CD14-positive monocyte (primary cell): ENCODE measurements around the gene KIF26B. TPM values are rescaled to one million over a fixed set of nuclear protein-coding genes. Genes with fewer than 3 reads are reported as not detected.

Experiments
- DNase-seq, 3 donors: peaks; one replicate each; pipeline ENCODE4 v3.0.0-alpha.2; 2011 to 2022
- H2AFZ ChIP-seq: 2 replicates; pipeline ENCODE4 v1.6.0; 2012; ENCODE audit warnings: mild to moderate bottlenecking, low read depth, low read length, inconsistent platforms; ENCODE audit not compliant: insufficient read depth, poor library complexity, severe bottlenecking
- H3K27ac ChIP-seq, 2 donors: 1 replicate in 1 of 2; 2 replicates in 1 of 2; pipeline ENCODE4 v1.5.1; 2012 to 2013; ENCODE audit warnings: low read length in 2 of 2, control low read depth in 1 of 2, inconsistent platforms in 1 of 2, low read depth in 1 of 2, mild to moderate bottlenecking in 1 of 2
- H3K27me3 ChIP-seq, 2 donors: one replicate each; pipeline versions ENCODE4 v1.6.0 to v1.6.1; 2011 to 2013; ENCODE audit warnings: low read length in 2 of 2; ENCODE audit not compliant: control insufficient read depth in 2 of 2, insufficient read depth in 2 of 2
- H3K36me3 ChIP-seq, 2 donors: replicated peaks in 1 of 2; 1 replicate in 1 of 2; 2 replicates in 1 of 2; pipeline versions ENCODE4 v1.5.1 to v1.6.1; 2012 to 2013; ENCODE audit warnings: low read length in 2 of 2, control low read depth in 1 of 2, inconsistent platforms in 1 of 2, mild to moderate bottlenecking in 1 of 2; ENCODE audit not compliant: insufficient read depth in 2 of 2, control insufficient read depth in 1 of 2
- H3K4me1 ChIP-seq, 2 donors: 1 replicate in 1 of 2; 2 replicates in 1 of 2; pipeline versions ENCODE4 v1.5.1 to v1.6.1; 2012 to 2013; ENCODE audit warnings: low read length in 2 of 2, control low read depth in 1 of 2, inconsistent platforms in 1 of 2, mild to moderate bottlenecking in 1 of 2, moderate library complexity in 1 of 2; ENCODE audit not compliant: insufficient read depth in 2 of 2, control insufficient read depth in 1 of 2
- H3K4me2 ChIP-seq: replicated peaks from 2 replicates; pipeline ENCODE3; 2012; ENCODE audit warnings: low read length, moderate library complexity, mild to moderate bottlenecking; ENCODE audit not compliant: poor library complexity, severe bottlenecking; ENCODE audit errors: extremely low read depth
- H3K4me3 ChIP-seq, 3 experiments: fragments of 200-600 bp in 1 of 3; sonication (generic) in 1 of 3; replicated peaks in 1 of 3; 1 replicate in 2 of 3; 2 replicates in 1 of 3; pipeline ENCODE4 v1.5.1; 2011 to 2013; ENCODE audit warnings: low read length in 3 of 3, mild to moderate bottlenecking in 3 of 3, control low read depth in 2 of 3, low read depth in 2 of 3, inconsistent platforms in 1 of 3, moderate library complexity in 1 of 3
- H3K79me2 ChIP-seq: 2 replicates; pipeline ENCODE4 v1.6.0; 2012; ENCODE audit warnings: mild to moderate bottlenecking, control low read depth, inconsistent platforms, low read length, moderate library complexity; ENCODE audit not compliant: insufficient read depth
- H3K9ac ChIP-seq: 2 replicates; pipeline ENCODE4 v1.6.0; 2017; ENCODE audit warnings: low read length, mild to moderate bottlenecking; ENCODE audit not compliant: insufficient read depth, poor library complexity, severe bottlenecking
- H3K9me3 ChIP-seq, 2 donors: replicated peaks in 1 of 2; 1 replicate in 1 of 2; 2 replicates in 1 of 2; pipeline versions ENCODE4 v1.5.1 to v1.6.1; 2012 to 2013; ENCODE audit warnings: low read length in 2 of 2, control low read depth in 1 of 2; ENCODE audit not compliant: control insufficient read depth in 1 of 2, insufficient read depth in 1 of 2
- H4K20me1 ChIP-seq: 2 replicates; pipeline ENCODE4 v1.6.0; 2012; ENCODE audit warnings: mild to moderate bottlenecking, low read length, control low read depth, moderate library complexity; ENCODE audit not compliant: insufficient read depth
- H3K27ac Mint-ChIP-seq, 7 donors: one replicate each; pipeline ENCODE4 v1.8.0; 2020; ENCODE audit warnings: mild to moderate bottlenecking in 7 of 7, mixed read lengths in 7 of 7, moderate library complexity in 6 of 7, inconsistent platforms in 2 of 7
- H3K27me3 Mint-ChIP-seq, 3 donors: one replicate each; pipeline ENCODE4 v1.8.0; 2021 to 2022; ENCODE audit warnings: low read depth in 3 of 3, mild to moderate bottlenecking in 3 of 3, mixed read lengths in 3 of 3, moderate library complexity in 3 of 3, inconsistent platforms in 1 of 3
- H3K36me3 Mint-ChIP-seq, 2 donors: one replicate each; pipeline ENCODE4 v1.8.0; 2020; ENCODE audit warnings: mixed read lengths in 2 of 2, inconsistent platforms in 1 of 2, mild to moderate bottlenecking in 1 of 2
- H3K4me1 Mint-ChIP-seq: one replicate; pipeline ENCODE4 v1.8.0; 2020; ENCODE audit warnings: mild to moderate bottlenecking, mixed read lengths
- H3K4me3 Mint-ChIP-seq, 2 donors: one replicate each; pipeline ENCODE4 v1.8.0; 2020; ENCODE audit warnings: mild to moderate bottlenecking in 2 of 2, mixed read lengths in 2 of 2, moderate library complexity in 1 of 2
- H3K9me3 Mint-ChIP-seq, 7 donors: one replicate each; pipeline ENCODE4 v1.8.0; 2020 to 2022; ENCODE audit warnings: mixed read lengths in 7 of 7, mild to moderate bottlenecking in 6 of 7, moderate library complexity in 6 of 7, inconsistent platforms in 2 of 7
- CTCF ChIP-seq: fragments of 200-600 bp; IDR thresholded peaks from one replicate; pipeline ENCODE4 v1.8.0; 2022; ENCODE audit warnings: antibody characterized with exemption, mild to moderate bottlenecking
- WGBS: methylation state at CpG from one replicate; pipeline ENCODE4 v1.1.5; 2013; ENCODE audit warnings: missing lambda C conversion rate; ENCODE audit not compliant: insufficient coverage; 5-methylcytosine and 5-hydroxymethylcytosine counted together
- intact Hi-C, 2 donors: fragments of 100-400 bp; cut with micrococcal nuclease; formaldehyde crosslinking; loops; one replicate each; pipeline versions ENCODE4 v1.15.0 to v1.15.1; 2023
- polyA plus RNA-seq, 3 donors: library from polyadenylated mRNA; depleted of rRNA in 1 of 3; unstranded in 2 of 3; stranded (reverse) in 1 of 3; fragments of 300-500 nt in 2 of 3; fragments of >200 nt in 1 of 3; fragmentation: Illumina TruSeq in 2 of 3; gene quantifications; 1 replicate in 2 of 3; 2 replicates in 1 of 3; pipeline ENCODE4 v1.2.3, GENCODE V29; 2012 to 2021

The KIF26B gene
- polyA plus RNA-seq, 3 donors: 0.01 to 0.05 TPM; not detected in 1

DNA sequence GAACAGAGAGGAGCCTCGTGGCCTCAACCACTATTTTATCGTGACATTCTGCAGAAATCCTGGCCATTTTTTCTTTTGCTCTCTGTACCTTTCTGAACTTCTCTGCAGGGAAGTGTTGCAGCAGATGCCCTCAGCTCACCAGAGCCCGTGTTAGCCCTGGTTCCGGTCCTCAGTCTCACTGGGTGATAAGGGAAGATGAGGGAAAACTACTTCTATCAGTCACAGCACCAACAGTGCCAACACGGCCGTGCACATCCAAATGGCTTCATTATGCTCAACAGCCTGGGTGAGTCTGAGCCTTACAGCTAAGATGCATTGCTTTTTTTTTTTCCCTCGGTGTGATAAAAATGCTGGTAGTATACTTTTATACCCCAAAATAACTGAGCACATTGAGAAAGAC is 93.0 kb downstream of the KIF26B start:
- peaks cover 2 to 4% of the 10 kb centered on the region in 2 donors for H3K36me3 Mint-ChIP-seq
- 0% methylated on average over 1 of the region's 7 CpGs for WGBS

GRCh38 chr1:245248231-245248731 is 93.5 kb downstream of the KIF26B start:
- Mint-ChIP-seq H3K4me3 (peak overlapping the region in 1 of 2 donors; percentile 72), H3K4me1 (peaks cover under 1% of the 10 kb centered on the region), H3K36me3 (peaks cover 2 to 4% of the 10 kb centered on the region in 2 donors), H3K27ac (no peak overlapping the region), H3K9me3 (peaks cover 3 to 35% (median 28%) of the 10 kb centered on the region in 7 donors), H3K27me3 (peaks cover 92 to 97% (median 94%) of the 10 kb centered on the region in 3 donors)
- H4K20me1 ChIP-seq: no peaks in the 10 kb centered on the region
- no peak for TF ChIP-seq CTCF
- no peaks in the 10 kb centered on the region for H3K36me3 ChIP-seq
- no peak overlapping the region for H3K4me3 ChIP-seq
- H2AFZ ChIP-seq: no peak overlapping the region
- H3K9me3 ChIP-seq: peaks cover 13 to 62% of the 10 kb centered on the region in 2 donors
- intact Hi-C loops: no loop called here
- WGBS: 97% methylated on average over 13 of the region's 18 CpGs
- no peak overlapping the region for H3K9ac ChIP-seq
- no peaks in the 10 kb centered on the region for H3K79me2 ChIP-seq
- peaks cover 85 to 94% of the 10 kb centered on the region in 2 donors for H3K27me3 ChIP-seq
- DNase-seq: no peak
- no peak overlapping the region for H3K27ac ChIP-seq
- no peak overlapping the region for H3K4me2 ChIP-seq
- H3K4me1 ChIP-seq: no peaks in the 10 kb centered on the region

More for the DNA sequence above, 93.0 kb downstream of the KIF26B start:
- no peak for TF ChIP-seq CTCF
- H3K9me3 Mint-ChIP-seq: peaks cover 3 to 30% (median 24%) of the 10 kb centered on the region in 7 donors
- Histone ChIP-seq H3K36me3 (no peaks in the 10 kb centered on the region), H3K9ac (no peak overlapping the region), H2AFZ (no peak overlapping the region), H3K4me3 (no peak overlapping the region), H4K20me1 (no peaks in the 10 kb centered on the region), H3K4me2 (no peak overlapping the region), H3K4me1 (no peaks in the 10 kb centered on the region), H3K79me2 (no peaks in the 10 kb centered on the region), H3K27me3 (peaks cover 89 to 96% of the 10 kb centered on the region in 2 donors), H3K9me3 (peaks cover 11 to 58% of the 10 kb centered on the region in 2 donors), H3K27ac (no peak overlapping the region)
- intact Hi-C loops: no loop called here
- no peak overlapping the region for H3K27ac Mint-ChIP-seq
- no peak for DNase-seq
- peak overlapping the region in 1 of 2 donors; percentile 72 for H3K4me3 Mint-ChIP-seq
- peaks cover 92 to 98% (median 95%) of the 10 kb centered on the region in 3 donors for H3K27me3 Mint-ChIP-seq
- no peaks in the 10 kb centered on the region for H3K4me1 Mint-ChIP-seq
